ENCODE measurements around the gene RHAG.

- TF ChIP-seq, protein P1, sequence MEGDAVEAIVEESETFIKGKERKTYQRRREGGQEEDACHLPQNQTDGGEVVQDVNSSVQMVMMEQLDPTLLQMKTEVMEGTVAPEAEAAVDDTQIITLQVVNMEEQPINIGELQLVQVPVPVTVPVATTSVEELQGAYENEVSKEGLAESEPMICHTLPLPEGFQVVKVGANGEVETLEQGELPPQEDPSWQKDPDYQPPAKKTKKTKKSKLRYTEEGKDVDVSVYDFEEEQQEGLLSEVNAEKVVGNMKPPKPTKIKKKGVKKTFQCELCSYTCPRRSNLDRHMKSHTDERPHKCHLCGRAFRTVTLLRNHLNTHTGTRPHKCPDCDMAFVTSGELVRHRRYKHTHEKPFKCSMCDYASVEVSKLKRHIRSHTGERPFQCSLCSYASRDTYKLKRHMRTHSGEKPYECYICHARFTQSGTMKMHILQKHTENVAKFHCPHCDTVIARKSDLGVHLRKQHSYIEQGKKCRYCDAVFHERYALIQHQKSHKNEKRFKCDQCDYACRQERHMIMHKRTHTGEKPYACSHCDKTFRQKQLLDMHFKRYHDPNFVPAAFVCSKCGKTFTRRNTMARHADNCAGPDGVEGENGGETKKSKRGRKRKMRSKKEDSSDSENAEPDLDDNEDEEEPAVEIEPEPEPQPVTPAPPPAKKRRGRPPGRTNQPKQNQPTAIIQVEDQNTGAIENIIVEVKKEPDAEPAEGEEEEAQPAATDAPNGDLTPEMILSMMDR (IDR thresholded peaks at IDR 0.05) = no peak
- TF ChIP-seq POLR2A (IDR thresholded peaks at IDR 0.05) = no peak
Observed at GRCh38 chr6:49579649-49580048, 57.0 kb downstream of the RHAG start.

All from gastroesophageal sphincter (tissue), 3 donors.